ENCODE measurements around the gene FHIT. TPM values are rescaled to one million over a fixed set of nuclear protein-coding genes. Genes with fewer than 3 reads are reported as not detected.

The FHIT gene
- total RNA-seq, 4 donors from 2014 or later, result 0.72 to 5.2 (median 2.1) TPM

DNA sequence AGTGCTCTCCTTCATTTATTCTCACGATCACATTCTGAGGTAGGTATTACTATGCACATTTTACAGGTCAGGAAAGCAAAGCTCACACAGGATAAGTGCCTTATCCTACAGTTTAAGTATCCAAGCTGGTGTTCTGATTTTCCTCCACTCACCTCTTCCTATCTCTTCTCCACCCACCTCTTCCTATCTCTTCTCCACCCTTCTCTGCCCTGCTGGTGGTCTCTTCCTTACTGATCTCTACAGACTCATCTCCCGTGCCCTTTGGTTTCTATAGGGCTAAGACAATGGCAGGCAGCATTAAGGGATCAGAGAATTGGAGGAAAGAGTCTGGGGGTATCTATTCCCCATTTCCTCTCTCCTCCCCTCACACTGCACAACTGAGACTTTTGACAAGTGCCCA lies 319.1 kb downstream of the FHIT start:
- no peaks in the 10 kb centered on the region for H3K36me3 ChIP-seq
- intact Hi-C loops (cut with DNase I; ENCODE audit: low total_unique reads) (no loop called here), in situ Hi-C loops (cut with MboI; ENCODE audit: low sequenced_read_pairs in 4 of 4) (no loop called here)
- TF ChIP-seq, protein P1, sequence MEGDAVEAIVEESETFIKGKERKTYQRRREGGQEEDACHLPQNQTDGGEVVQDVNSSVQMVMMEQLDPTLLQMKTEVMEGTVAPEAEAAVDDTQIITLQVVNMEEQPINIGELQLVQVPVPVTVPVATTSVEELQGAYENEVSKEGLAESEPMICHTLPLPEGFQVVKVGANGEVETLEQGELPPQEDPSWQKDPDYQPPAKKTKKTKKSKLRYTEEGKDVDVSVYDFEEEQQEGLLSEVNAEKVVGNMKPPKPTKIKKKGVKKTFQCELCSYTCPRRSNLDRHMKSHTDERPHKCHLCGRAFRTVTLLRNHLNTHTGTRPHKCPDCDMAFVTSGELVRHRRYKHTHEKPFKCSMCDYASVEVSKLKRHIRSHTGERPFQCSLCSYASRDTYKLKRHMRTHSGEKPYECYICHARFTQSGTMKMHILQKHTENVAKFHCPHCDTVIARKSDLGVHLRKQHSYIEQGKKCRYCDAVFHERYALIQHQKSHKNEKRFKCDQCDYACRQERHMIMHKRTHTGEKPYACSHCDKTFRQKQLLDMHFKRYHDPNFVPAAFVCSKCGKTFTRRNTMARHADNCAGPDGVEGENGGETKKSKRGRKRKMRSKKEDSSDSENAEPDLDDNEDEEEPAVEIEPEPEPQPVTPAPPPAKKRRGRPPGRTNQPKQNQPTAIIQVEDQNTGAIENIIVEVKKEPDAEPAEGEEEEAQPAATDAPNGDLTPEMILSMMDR (IDR thresholded peaks at IDR 0.05 in 4 of 5, conservative IDR thresholded peaks at IDR 0.05 in 1 of 5), result no peak
- TF ChIP-seq POLR2A (IDR thresholded peaks at IDR 0.05), result no peak
- ATAC-seq, result no peak
- no peak overlapping the region for H3K4me3 ChIP-seq
- no peak for DNase-seq
- H3K27me3 ChIP-seq, result no peaks in the 10 kb centered on the region
- no peaks in the 10 kb centered on the region for H3K9me3 ChIP-seq
- no peak overlapping the region for H3K27ac ChIP-seq
- H3K4me1 ChIP-seq, result no peaks in the 10 kb centered on the region

DNA sequence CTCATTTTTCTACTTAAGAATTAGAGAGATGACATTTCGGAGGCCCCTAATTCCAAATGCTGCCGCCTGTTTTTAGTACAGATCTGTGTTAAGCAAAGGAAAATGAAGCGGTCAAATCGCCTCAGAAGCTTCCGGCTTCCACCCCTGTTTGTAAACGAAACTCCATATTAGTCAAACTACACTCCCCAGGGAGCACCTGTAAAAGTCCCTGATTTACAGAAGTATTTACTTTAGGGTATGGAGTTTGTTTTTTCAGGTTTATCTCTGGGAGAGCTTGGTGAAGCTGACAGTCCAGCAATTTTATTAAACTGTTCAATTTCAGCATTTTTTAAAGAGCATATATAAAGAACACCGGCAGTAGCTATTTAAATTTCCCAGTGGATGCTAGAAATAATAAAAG lies 319.8 kb downstream of the FHIT start:
- H3K9me3 ChIP-seq, result no peaks in the 10 kb centered on the region

DNA sequence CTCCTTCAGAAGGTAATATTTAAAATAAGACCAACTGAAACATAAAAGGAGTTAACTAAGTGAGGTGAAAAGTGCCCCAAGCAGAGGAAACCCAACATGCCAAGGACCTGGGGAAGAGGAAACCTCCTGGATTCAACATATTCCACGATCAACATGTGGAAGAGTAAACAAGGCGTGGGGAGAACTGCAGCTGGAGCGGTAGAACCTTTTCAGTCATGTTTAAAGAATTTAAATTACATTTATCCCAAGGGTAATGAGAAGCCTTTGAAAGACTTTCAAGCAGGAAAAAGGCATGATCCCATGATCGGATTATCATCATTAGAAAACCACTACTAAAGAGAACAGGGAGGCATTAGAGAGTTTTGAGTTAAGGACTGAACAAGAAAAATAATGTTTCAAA lies 330.7 kb downstream of the FHIT start:
- ATAC-seq (no peak), DNase-seq (no peak)
- H3K4me1 ChIP-seq, result no peaks in the 10 kb centered on the region
- no peak overlapping the region for H3K27ac ChIP-seq
- no peaks in the 10 kb centered on the region for H3K36me3 ChIP-seq
- intact Hi-C loops (cut with DNase I; ENCODE audit: low total_unique reads) (no loop called here), in situ Hi-C loops (cut with MboI; ENCODE audit: low sequenced_read_pairs in 4 of 4) (no loop called here)
- TF ChIP-seq, protein P1 (IDR thresholded peaks at IDR 0.05 in 4 of 5, conservative IDR thresholded peaks at IDR 0.05 in 1 of 5), result no peak
- TF ChIP-seq POLR2A (IDR thresholded peaks at IDR 0.05), result no peak
- no peak overlapping the region for H3K4me3 ChIP-seq
- no peaks in the 10 kb centered on the region for H3K27me3 ChIP-seq
- no peaks in the 10 kb centered on the region for H3K9me3 ChIP-seq

More for the DNA sequence above, 319.8 kb downstream of the FHIT start:
- H3K36me3 ChIP-seq, result no peaks in the 10 kb centered on the region
- no peaks in the 10 kb centered on the region for H3K27me3 ChIP-seq
- intact Hi-C loops (cut with DNase I; ENCODE audit: low total_unique reads), result no loop called here
- no peak overlapping the region for H3K27ac ChIP-seq
- H3K4me3 ChIP-seq, result no peak overlapping the region
- no peaks in the 10 kb centered on the region for H3K4me1 ChIP-seq
- DNase-seq (no peak), ATAC-seq (no peak)
- in situ Hi-C loops (cut with MboI; ENCODE audit: low sequenced_read_pairs in 4 of 4), result no loop called here
- no peak for TF ChIP-seq POLR2A (IDR thresholded peaks at IDR 0.05)
- TF ChIP-seq, protein P1 (IDR thresholded peaks at IDR 0.05 in 4 of 5, conservative IDR thresholded peaks at IDR 0.05 in 1 of 5), result no peak

DNA sequence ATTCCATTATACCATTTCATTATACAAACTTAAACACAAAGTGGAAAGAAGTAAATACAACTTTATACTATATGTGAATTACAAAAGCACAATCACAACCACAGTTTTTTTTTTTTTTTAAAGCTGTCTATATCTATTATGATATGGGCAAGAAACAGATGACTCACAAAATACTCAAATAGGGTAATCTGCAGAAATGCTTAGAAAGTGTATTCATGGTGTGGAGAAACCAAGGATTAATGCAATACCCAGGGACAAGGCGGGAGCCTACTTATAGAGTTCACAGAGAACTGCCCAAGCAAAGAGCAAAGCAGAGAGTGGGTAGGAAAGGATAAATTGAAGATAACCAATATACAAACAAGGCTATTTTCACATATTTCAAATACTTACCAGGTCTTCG lies 332.0 kb downstream of the FHIT start:
- no peak for DNase-seq
- TF ChIP-seq POLR2A (IDR thresholded peaks at IDR 0.05), result no peak
- TF ChIP-seq, protein P1 (IDR thresholded peaks at IDR 0.05 in 4 of 5, conservative IDR thresholded peaks at IDR 0.05 in 1 of 5), result no peak
- intact Hi-C loops (cut with DNase I; ENCODE audit: low total_unique reads), result no loop called here
- in situ Hi-C loops (cut with MboI; ENCODE audit: low sequenced_read_pairs in 4 of 4), result no loop called here
- Histone ChIP-seq H3K9me3 (no peaks in the 10 kb centered on the region), H3K36me3 (no peaks in the 10 kb centered on the region), H3K27ac (no peak overlapping the region), H3K27me3 (no peaks in the 10 kb centered on the region), H3K4me3 (no peak overlapping the region), H3K4me1 (no peaks in the 10 kb centered on the region)
- no peak for ATAC-seq

DNA sequence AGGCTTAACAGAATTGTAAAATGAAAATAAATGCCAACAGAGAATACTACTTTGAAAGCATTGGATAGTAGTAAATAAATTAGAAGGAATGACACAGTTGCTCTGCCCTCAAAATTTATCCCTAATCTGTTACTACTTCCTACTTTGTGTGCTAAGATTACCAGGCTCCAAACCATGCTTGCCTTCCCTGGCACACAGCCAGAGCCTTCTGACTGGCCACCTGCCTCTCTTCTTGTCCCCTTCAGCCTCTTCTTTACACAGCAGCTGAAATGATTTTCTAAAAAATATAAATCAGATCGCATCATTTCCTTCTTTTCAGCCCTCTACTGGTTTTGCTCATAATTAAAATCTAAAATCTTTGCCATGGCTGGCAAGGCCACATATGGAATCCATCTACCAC lies 334.1 kb downstream of the FHIT start:
- no peaks in the 10 kb centered on the region for H3K9me3 ChIP-seq
- TF ChIP-seq POLR2A (IDR thresholded peaks at IDR 0.05), result no peak
- TF ChIP-seq, protein P1 (IDR thresholded peaks at IDR 0.05 in 4 of 5, conservative IDR thresholded peaks at IDR 0.05 in 1 of 5), result no peak
- ATAC-seq, result no peak
- in situ Hi-C loops (cut with MboI; ENCODE audit: low sequenced_read_pairs in 4 of 4), result no loop called here
- H3K27me3 ChIP-seq, result no peaks in the 10 kb centered on the region
- no peak overlapping the region for H3K4me3 ChIP-seq
- intact Hi-C loops (cut with DNase I; ENCODE audit: low total_unique reads), result no loop called here
- no peak overlapping the region for H3K27ac ChIP-seq
- no peaks in the 10 kb centered on the region for H3K36me3 ChIP-seq
- H3K4me1 ChIP-seq, result no peaks in the 10 kb centered on the region
- DNase-seq, result no peak
